Activated naive CD4-positive, alpha-beta T cell treated with anti-CD3 and anti-CD28 coated beads, Interleukin-2, amount 10 ng/mL, durations not matched to agents 7 days and 5 days (primary cell): ENCODE measurements around the gene MAP1LC3A.
A peak's percentile ranks its signal among the peaks of the same experiment; 100 is the strongest.

Experiments used
- CTCF ChIA-PET: fragments of 350-600 bp; sonication (Branson Sonifier 250); formaldehyde crosslinking; loops from one replicate; lab custom pipeline; 2021; ENCODE audit warnings: antibody characterized with exemption; lab: Charles Lee
- DNase-seq: peaks from one replicate; pipeline ENCODE4 v3.0.0-alpha.2; 2020
- H3K27ac Mint-ChIP-seq: one replicate; pipeline ENCODE4 v1.8.0; 2021; ENCODE audit warnings: mild to moderate bottlenecking, moderate library complexity, mixed read lengths
- H3K27me3 Mint-ChIP-seq: one replicate; pipeline ENCODE4 v1.8.0; 2021; ENCODE audit warnings: mild to moderate bottlenecking, mixed read lengths
- H3K36me3 Mint-ChIP-seq: one replicate; pipeline ENCODE4 v1.8.0; 2021; ENCODE audit warnings: mixed read lengths
- H3K4me1 Mint-ChIP-seq: one replicate; pipeline ENCODE4 v1.8.0; 2021; ENCODE audit warnings: mixed read lengths
- H3K4me3 Mint-ChIP-seq: one replicate; pipeline ENCODE4 v1.8.0; 2021; ENCODE audit warnings: mild to moderate bottlenecking, moderate library complexity, mixed read lengths
- H3K9me3 Mint-ChIP-seq: one replicate; pipeline ENCODE4 v1.8.0; 2021; ENCODE audit warnings: mixed read lengths

MAP1LC3A gene

DNA sequence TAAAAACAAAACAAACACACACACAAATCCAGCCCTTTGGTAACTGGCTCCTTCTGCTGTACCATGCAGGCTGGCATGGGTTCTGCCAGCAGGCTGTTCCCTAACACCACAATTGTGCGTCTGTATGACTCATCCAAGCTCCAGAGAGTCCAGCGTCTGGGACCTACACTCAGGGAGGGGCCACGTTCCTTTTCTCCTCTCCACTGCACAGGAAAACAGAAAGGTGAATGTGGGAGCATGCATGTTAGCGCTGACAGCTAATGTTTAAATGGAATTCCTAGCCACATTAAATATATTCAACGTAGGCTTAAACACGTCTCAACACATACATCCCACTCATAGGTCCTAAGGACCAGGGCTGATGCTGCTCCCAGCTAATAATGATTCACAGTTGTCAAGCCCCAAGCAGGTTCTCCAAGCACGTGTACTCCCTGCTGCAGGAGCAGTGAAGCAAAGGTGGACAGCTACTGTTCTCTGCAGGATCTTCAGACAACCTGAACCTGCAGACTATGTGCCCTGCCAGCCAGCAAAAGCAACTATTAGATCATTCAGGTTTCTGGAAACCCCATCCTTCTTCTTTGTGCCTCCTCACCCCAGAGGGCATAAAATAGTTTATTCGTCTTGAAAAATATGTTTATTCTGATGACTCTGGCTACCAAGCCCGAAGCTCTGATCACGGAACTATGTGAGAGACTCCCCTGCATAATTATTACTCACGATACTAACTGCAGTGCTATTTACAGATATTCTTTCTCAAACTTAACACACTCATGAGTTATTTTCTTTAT, 20.9 kb downstream of the MAP1LC3A start:
- H3K4me1 Mint-ChIP-seq: peaks cover 33% of the 10 kb centered on the region
- no peaks in the 10 kb centered on the region for H3K27me3 Mint-ChIP-seq
- peak overlapping the region; percentile 93 for H3K27ac Mint-ChIP-seq
- H3K4me3 Mint-ChIP-seq: no peak overlapping the region
- CTCF ChIA-PET: interaction anchor here (0.9 kb wide), 2 partner anchors 8 to 267 kb away, joined by 3 read pairs; no protein-coding TSS in a partner anchor
- H3K36me3 Mint-ChIP-seq: peaks cover 25% of the 10 kb centered on the region
- peaks cover 3% of the 10 kb centered on the region for H3K9me3 Mint-ChIP-seq
- DNase-seq: no peak

DNA sequence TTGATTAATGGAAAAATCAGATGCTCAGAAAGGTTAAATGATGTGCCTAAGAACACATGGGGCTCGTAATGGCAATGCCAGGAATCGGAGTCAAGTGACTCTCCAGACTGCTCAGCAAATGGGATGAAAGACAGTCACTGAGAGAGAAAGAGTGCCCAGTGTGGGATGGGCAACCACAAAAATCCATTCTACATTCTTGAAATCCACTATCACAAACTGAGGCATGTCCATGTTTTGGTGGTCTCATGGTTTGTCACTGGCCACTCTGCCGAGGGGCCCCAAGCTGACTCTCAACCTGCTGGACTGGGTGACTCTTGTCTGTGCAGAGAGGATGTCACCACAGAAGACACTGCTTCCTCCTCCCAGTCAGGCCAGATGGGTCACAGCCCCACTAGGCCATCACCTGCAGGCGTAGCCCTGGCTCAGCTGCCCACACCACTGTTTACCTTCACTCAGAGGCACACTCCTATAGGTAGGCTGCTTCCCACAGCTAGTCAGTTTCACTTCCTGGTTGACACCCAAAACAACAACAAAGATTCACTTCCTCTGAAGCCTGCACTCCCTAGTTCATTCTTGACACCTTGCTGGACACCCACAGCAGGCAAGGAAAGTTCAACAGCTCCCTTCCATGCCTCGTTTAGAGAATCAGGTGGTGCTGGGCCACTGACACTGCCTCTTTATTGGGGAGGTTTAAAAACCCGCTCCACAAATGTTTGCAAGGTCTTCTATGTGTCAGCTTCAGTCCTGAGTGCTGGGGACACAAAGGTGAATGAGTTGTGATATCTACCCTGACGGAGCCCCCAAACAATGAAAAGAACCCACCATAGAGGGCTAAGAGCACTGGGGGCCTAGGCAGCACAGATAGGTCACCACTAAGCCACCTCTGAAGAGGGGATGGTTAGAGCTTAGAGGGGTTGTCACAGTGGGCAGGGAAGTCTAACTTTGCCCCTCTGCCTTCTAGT, 21.7 kb downstream of the MAP1LC3A start:
- H3K9me3 Mint-ChIP-seq: peaks cover 3% of the 10 kb centered on the region
- H3K27me3 Mint-ChIP-seq: no peaks in the 10 kb centered on the region
- H3K4me1 Mint-ChIP-seq: peaks cover 33% of the 10 kb centered on the region
- peak; percentile 62 for DNase-seq
- peak overlapping the region; percentile 93 for H3K27ac Mint-ChIP-seq
- no peak overlapping the region for H3K4me3 Mint-ChIP-seq
- CTCF ChIA-PET: interaction anchor here (0.6 to 1.3 kb wide), 3 partner anchors 9 to 267 kb away, joined by 3 read pairs; no protein-coding TSS in a partner anchor
- peaks cover 21% of the 10 kb centered on the region for H3K36me3 Mint-ChIP-seq

DNA sequence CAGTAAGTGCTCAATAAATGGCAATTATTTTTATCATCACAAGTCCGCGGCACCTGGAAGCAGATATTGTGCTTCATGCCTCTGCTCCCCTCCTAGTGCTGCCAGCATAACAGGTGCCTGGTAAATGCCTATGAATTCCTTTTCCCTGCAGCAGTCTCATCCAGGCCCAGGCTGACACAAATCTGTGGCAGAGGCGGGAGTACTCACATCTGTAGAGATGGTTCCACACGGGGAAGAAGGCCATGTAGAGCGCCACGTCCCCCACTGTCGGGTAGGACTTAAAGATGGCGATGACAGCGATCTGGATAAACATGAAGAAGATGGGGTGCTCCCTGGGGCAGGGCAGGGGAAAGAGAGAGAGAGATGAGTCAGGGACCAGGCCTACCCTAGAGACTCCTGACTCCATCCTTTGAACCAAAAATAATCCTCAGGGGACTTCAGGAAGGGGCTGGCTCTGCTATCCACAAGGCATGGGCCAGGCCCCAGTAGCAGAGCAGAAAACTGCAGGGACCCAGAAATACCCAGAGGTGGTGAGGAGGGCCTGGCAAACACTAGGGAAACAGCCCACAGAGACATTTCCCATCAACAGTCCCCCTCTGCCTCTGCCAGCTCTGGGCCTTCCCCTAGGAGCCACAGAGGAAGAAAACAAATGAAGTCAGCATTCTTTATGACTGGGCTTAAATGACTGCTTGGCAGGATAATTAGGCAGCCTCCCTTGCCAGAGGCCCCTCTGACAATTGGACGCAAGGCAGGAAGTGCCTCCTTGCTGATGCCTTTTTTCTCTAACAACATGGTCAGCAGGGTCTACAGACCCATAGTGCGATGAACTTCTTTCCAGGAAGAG, 23.0 kb downstream of the MAP1LC3A start:
- peaks cover 21% of the 10 kb centered on the region for H3K36me3 Mint-ChIP-seq
- H3K4me3 Mint-ChIP-seq: no peak overlapping the region
- peaks cover 33% of the 10 kb centered on the region for H3K4me1 Mint-ChIP-seq
- peak overlapping the region; percentile 93 for H3K27ac Mint-ChIP-seq
- DNase-seq: no peak
- CTCF ChIA-PET: interaction anchor here (1.3 kb wide), 1 partner anchor 269 kb away, joined by 3 read pairs; no protein-coding TSS in a partner anchor
- no peaks in the 10 kb centered on the region for H3K27me3 Mint-ChIP-seq
- H3K9me3 Mint-ChIP-seq: peaks cover 3% of the 10 kb centered on the region

DNA sequence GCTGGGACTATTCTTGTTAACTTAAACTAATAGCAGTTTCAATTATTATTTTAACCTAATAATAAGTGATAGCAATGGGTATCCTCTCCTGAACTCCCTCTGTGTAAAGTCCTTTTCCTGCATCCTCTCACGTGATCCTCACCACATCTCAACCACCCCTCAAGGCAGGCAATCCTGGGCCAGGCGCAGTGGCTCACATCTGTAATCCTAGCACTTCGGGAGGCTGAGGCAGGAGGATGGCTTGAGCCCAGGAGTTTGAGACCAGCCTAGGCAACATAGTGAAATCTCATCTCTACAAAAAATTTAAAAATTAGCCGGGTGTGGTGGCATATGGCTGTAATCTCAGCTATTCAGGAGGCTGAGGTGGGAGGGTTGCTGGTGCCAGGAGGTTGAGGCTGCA, 23.7 kb downstream of the MAP1LC3A start:
- no peak for DNase-seq
- Mint-ChIP-seq H3K36me3 (peaks cover 21% of the 10 kb centered on the region), H3K4me1 (peaks cover 33% of the 10 kb centered on the region), H3K9me3 (peaks cover 3% of the 10 kb centered on the region), H3K4me3 (no peak overlapping the region), H3K27ac (peak overlapping the region; percentile 56), H3K27me3 (no peaks in the 10 kb centered on the region)
- CTCF ChIA-PET: no interaction called here

DNA sequence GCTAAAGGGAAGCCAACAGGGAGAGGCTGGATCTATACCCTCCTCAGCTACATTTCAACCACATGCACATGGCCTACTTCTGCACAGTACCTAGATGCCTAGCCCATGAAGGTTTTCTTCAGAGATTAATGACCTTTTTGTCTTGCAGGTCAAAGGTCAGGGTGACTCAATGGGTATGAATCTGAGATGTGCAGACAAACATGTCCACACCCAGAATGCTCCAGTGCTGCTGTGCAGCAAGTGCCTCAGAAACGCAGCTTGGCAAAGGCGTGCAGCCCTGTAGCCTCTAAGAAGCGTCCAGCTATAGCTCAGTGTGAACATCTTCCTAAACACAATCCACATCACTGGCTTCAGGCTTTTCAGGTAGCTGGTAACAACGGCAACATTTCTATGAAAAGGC, 24.4 kb downstream of the MAP1LC3A start:
- Mint-ChIP-seq H3K4me3 (no peak overlapping the region), H3K36me3 (peaks cover 24% of the 10 kb centered on the region), H3K27ac (peak overlapping the region; percentile 4), H3K9me3 (peaks cover 3% of the 10 kb centered on the region), H3K4me1 (peaks cover 33% of the 10 kb centered on the region), H3K27me3 (no peaks in the 10 kb centered on the region)
- no peak for DNase-seq
- CTCF ChIA-PET: no interaction called here

DNA sequence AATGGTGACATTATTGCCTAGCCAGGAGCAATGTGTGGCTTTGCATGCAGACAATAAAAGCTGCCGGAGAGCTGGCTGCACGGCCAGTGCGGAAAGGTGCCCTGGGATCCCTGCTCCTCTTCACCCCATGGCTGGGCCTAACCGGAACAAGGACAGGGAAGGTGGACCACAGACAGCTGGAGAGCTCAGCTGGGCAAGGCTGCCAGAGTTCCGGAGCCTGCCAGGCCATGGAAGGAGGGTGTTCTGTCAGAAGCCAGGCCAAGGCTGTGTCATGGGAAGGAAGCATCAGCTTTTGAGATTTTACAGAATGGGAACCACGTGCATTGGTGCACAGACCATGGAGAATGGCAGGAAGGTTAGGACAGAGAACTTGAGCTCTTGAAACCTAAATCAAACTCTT, 25.0 kb downstream of the MAP1LC3A start:
- Mint-ChIP-seq H3K4me1 (peaks cover 30% of the 10 kb centered on the region), H3K4me3 (no peak overlapping the region), H3K9me3 (peaks cover 3% of the 10 kb centered on the region), H3K27ac (no peak overlapping the region), H3K27me3 (no peaks in the 10 kb centered on the region), H3K36me3 (peaks cover 21% of the 10 kb centered on the region)
- no peak for DNase-seq
- CTCF ChIA-PET: no interaction called here

DNA sequence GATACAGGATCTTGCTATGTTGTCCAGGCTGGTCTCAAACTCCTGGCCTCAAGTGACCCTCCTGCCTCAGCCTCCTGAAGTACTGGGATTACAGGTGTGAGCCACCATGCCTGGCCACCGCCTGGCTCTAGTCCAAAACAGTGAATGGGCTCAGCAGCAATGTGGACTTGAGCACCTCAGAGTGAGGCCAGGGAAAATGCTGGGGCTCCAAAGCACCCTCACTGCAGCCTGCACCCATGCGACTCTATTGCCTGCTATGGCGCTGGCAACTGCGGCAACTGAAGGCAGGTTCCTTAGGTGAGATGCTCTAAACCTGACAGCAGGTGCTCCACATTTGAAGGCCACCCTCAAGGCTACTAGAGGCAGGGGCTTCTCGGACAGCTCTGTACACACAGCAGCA, 26.5 kb downstream of the MAP1LC3A start:
- Mint-ChIP-seq H3K9me3 (peaks cover 3% of the 10 kb centered on the region), H3K27ac (no peak overlapping the region), H3K4me3 (no peak overlapping the region), H3K4me1 (peaks cover 18% of the 10 kb centered on the region), H3K36me3 (peaks cover 17% of the 10 kb centered on the region), H3K27me3 (no peaks in the 10 kb centered on the region)
- CTCF ChIA-PET: no interaction called here
- no peak for DNase-seq

DNA sequence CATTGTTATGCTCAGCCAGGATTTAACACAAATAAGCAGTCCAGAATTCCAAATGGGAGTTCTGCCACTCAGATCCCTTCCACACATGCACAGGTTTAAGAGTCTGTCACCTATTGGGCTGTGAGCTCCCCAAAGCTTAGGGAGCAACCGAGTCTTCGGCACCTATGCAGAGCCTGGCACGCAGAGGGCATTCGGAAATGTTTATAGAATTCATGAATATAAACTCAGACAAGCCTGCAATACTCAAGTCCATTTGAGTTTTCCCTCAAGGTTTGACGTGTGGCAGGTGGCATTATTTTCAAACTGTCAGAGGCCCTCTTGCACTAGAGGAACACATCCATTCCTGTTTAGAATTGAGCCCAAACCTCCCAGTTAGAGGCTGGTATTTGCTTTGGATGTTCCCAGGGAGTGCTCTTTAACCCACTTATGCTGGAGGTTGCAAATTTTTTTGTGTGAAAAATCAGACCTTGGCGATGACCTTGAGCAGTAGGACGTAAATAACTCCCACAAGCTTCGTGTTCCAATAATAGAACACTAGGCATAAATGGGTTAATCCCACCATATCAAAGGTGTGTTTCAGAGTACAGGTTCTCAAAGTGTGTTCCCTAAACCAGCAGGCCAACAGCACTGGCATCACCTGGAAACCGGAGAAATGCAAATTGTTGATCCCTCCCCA, 28.1 kb downstream of the MAP1LC3A start:
- H3K4me3 Mint-ChIP-seq: no peak overlapping the region
- H3K27ac Mint-ChIP-seq: no peak overlapping the region
- no peak for DNase-seq
- H3K4me1 Mint-ChIP-seq: peaks cover 4% of the 10 kb centered on the region
- H3K9me3 Mint-ChIP-seq: no peaks in the 10 kb centered on the region
- H3K36me3 Mint-ChIP-seq: peaks cover 3% of the 10 kb centered on the region
- no peaks in the 10 kb centered on the region for H3K27me3 Mint-ChIP-seq
- CTCF ChIA-PET: interaction anchor here (0.5 to 0.6 kb wide), 3 partner anchors 72 to 220 kb away, joined by 3 read pairs; no protein-coding TSS in a partner anchor

DNA sequence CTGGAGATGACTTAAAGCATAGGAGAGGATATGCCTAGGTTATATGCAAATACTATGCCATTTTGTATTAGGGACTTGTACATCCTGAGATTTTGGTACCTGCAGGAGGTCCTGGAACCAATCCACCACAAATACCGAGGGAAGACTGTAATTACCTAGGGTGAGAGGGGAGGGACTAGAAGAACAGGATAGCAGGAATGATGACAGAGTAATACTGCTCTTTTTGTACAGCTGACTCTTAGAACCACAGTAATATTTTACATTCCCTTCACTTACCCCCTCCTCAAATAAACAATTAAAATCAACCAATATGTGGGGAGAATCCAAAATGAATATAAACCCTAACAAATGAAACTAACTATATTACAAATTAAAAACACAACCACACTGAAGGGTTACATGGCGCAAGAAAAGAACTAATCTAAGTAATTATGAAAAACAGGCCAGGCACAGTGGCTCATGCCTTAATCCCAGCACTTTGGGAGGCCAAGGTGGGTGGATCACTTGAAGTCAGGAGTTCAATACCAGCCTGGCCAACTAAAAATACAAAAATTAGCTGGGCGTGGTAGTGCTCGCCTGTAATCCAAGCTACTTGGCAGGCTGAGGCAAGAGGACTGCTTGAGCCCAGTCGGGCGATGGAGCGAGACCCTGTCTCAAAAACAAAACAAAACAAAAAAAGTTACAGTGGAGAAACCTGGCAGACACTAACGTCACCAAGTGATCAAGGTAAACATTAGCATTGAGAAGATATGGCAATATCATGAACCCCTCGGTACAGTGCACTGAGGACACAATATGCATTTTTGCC, 37.1 kb downstream of the MAP1LC3A start:
- H3K27ac Mint-ChIP-seq: no peak overlapping the region
- H3K36me3 Mint-ChIP-seq: no peaks in the 10 kb centered on the region
- CTCF ChIA-PET: no interaction called here

DNA sequence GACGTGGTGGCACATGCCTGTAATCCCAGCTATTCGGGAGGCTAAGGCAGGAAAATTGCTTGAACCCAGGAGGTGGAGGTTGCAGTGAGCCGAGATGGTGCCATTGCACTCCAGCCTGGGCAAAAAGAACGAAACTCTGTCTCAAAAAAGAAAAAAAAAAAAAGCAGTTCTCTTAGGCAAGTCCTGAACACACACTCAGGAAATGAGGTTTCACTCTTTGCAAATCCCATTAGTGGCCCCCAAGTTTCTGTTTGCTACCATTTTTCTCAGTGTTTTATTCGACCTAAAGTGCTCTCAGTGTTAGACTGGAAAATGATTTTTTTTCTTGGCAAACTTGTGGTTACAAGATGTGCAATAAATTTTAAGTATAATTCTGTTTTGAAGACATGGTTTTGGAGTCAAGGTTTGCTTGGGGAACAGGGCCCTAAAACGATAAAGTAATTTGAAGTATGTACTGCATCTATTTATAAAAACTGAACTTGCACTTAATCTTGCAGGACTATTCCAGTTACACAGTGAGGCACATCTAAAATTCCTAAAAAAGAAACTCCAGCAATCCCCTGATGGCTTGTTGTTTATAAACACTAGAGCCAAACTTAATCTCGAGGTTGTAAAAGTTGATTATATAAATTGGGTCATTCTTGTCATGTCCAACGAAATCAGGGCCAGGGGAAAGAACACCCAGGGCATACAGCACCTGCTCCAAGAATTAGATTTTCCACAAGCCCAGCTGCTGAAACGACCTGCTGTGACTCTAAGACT, 42.6 kb downstream of the MAP1LC3A start:
- Mint-ChIP-seq H3K4me3 (no peak overlapping the region), H3K27me3 (no peaks in the 10 kb centered on the region), H3K4me1 (peaks cover 9% of the 10 kb centered on the region), H3K27ac (no peak overlapping the region), H3K36me3 (no peaks in the 10 kb centered on the region), H3K9me3 (no peaks in the 10 kb centered on the region)
- no peak for DNase-seq
- CTCF ChIA-PET: no interaction called here

More for the DNA sequence above, 37.1 kb downstream of the MAP1LC3A start:
- no peak overlapping the region for H3K4me3 Mint-ChIP-seq
- no peak for DNase-seq
- no peaks in the 10 kb centered on the region for H3K27me3 Mint-ChIP-seq
- no peaks in the 10 kb centered on the region for H3K9me3 Mint-ChIP-seq
- H3K4me1 Mint-ChIP-seq: peaks cover 3% of the 10 kb centered on the region

DNA sequence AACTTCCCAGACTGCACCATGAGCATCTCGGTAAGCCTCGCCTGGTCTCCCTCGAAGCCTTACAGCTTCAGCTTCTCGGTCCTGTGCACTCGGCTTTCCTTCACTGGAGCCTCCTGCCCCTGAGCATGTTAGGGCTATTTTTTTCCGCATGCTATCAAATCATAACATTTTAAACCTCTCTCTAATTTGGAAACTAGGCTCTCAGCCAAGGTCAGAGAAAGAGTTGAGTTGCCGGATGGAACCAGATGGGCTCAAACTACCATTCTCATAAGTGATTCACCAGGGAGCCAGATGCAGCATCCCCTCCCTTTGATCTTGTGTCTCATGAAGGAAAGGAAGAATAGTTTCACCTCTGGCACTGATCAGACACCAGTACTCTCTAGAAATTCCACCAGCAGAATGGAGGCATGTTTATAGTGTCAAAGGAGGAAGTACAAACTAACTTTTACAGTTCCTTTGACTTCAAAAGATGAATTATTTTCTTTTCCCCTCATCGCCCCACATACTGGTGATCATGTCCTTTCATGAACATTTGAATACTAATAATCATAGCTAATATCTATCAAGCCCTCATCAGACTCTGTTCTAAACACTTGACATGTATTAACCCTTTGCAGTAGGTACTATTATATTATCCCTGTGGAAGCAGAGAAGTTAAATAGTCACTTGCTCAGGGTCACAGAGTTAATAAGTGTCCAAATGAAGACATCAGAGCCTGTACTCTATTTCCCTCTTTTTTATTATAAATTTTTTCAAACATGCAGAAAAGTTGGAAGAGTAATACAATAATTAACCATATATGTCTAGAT, 46.7 kb downstream of the MAP1LC3A start:
- CTCF ChIA-PET: no interaction called here
- Mint-ChIP-seq H3K9me3 (no peaks in the 10 kb centered on the region), H3K4me1 (peaks cover 8% of the 10 kb centered on the region), H3K36me3 (peaks cover 3% of the 10 kb centered on the region), H3K27ac (no peak overlapping the region), H3K27me3 (no peaks in the 10 kb centered on the region), H3K4me3 (no peak overlapping the region)
- DNase-seq: no peak
